Natural killer cell (primary cell): ENCODE results near the gene ITIH2. TPM values are rescaled to one million over a fixed set of nuclear protein-coding genes. Genes with fewer than 3 reads are reported as not detected.

Experiments used
- ATAC-seq, 3 donors: fragments of 150-1000 bp in 2 of 3; fragments of 200-7000 bp in 1 of 3; cut with Tn5 transposase; 1 replicate in 1 of 3; 2 replicates in 2 of 3; pipeline ENCODE4 v1.10.0; 2021; ENCODE audit warnings: mild to moderate bottlenecking in 2 of 3, moderate library complexity in 2 of 3
- DNase-seq, 2 donors: peaks; one replicate each; pipeline versions ENCODE4 v3.0.0 to v3.0.0-alpha.2; 2013 to 2021; ENCODE audit warnings: mixed read lengths in 1 of 2
- H3K27ac ChIP-seq: one replicate; pipeline ENCODE4 v1.5.1; 2013; ENCODE audit warnings: mild to moderate bottlenecking, low read length
- H3K27me3 ChIP-seq: one replicate; pipeline ENCODE4 v1.6.1; 2013; ENCODE audit warnings: low read length; ENCODE audit not compliant: control insufficient read depth, insufficient read depth
- H3K36me3 ChIP-seq: one replicate; pipeline ENCODE4 v1.6.1; 2013; ENCODE audit warnings: low read length; ENCODE audit not compliant: control insufficient read depth, insufficient read depth
- H3K4me1 ChIP-seq: one replicate; pipeline ENCODE4 v1.6.1; 2013; ENCODE audit warnings: low read length; ENCODE audit not compliant: control insufficient read depth, insufficient read depth
- H3K4me3 ChIP-seq: one replicate; pipeline ENCODE4 v1.5.1; 2013; ENCODE audit warnings: low read length
- H3K9me3 ChIP-seq: one replicate; pipeline ENCODE4 v1.6.1; 2013; ENCODE audit warnings: low read length; ENCODE audit not compliant: control insufficient read depth, insufficient read depth
- H3K27ac Mint-ChIP-seq, 2 donors: one replicate each; pipeline ENCODE4 v1.8.0; 2022; ENCODE audit warnings: mild to moderate bottlenecking in 2 of 2, mixed read lengths in 2 of 2, moderate library complexity in 1 of 2
- H3K27me3 Mint-ChIP-seq, 2 donors: one replicate each; pipeline ENCODE4 v1.8.0; 2022; ENCODE audit warnings: low read depth in 2 of 2, mixed read lengths in 2 of 2
- H3K36me3 Mint-ChIP-seq: one replicate; pipeline ENCODE4 v1.8.0; 2022; ENCODE audit warnings: mixed read lengths
- H3K4me1 Mint-ChIP-seq, 2 donors: one replicate each; pipeline ENCODE4 v1.8.0; 2022; ENCODE audit warnings: mixed read lengths in 2 of 2
- H3K4me3 Mint-ChIP-seq: one replicate; pipeline ENCODE4 v1.8.0; 2022; ENCODE audit warnings: mild to moderate bottlenecking, moderate library complexity, mixed read lengths
- H3K9me3 Mint-ChIP-seq, 2 donors: one replicate each; pipeline ENCODE4 v1.8.0; 2022; ENCODE audit warnings: mixed read lengths in 2 of 2
- WGBS: methylation state at CpG from one replicate; pipeline ENCODE4 v1.1.7; 2013; ENCODE audit warnings: missing lambda C conversion rate; ENCODE audit not compliant: insufficient coverage; 5-methylcytosine and 5-hydroxymethylcytosine counted together
- intact Hi-C: fragments of 100-400 bp; cut with micrococcal nuclease; formaldehyde crosslinking; loops from one replicate; pipeline ENCODE4 v1.14.2; 2022
- total RNA-seq, 4 donors: library from RNA; stranded (reverse); fragments of 120-200 nt in 1 of 4; gene quantifications; one replicate each; pipeline versions ENCODE4 v1.2.3 to v1.2.4, GENCODE V29; 2013 to 2022
- TF ChIP-seq, protein P1 (sequence below): fragments of 200-600 bp; IDR thresholded peaks from one replicate; pipeline ENCODE4 v1.8.0; 2022; ENCODE audit warnings: antibody characterized with exemption

The ITIH2 gene
- total RNA-seq, 3 donors from 2014 or later (not counting 1 experiment from before 2014, with no cell fraction given) = not detected

- intact Hi-C loops = loop anchor here (10.0 kb wide), 1 partner anchor 1455 kb away; no protein-coding TSS in a partner anchor
- Mint-ChIP-seq H3K27ac (no peak overlapping the region), H3K36me3 (peaks cover 21% of the 10 kb centered on the region), H3K4me3 (no peak overlapping the region), H3K27me3 (no peaks in the 10 kb centered on the region), H3K9me3 (no peaks in the 10 kb centered on the region), H3K4me1 (no peaks in the 10 kb centered on the region)
- peaks cover 25% of the 10 kb centered on the region for H3K36me3 ChIP-seq
- TF ChIP-seq, protein P1, sequence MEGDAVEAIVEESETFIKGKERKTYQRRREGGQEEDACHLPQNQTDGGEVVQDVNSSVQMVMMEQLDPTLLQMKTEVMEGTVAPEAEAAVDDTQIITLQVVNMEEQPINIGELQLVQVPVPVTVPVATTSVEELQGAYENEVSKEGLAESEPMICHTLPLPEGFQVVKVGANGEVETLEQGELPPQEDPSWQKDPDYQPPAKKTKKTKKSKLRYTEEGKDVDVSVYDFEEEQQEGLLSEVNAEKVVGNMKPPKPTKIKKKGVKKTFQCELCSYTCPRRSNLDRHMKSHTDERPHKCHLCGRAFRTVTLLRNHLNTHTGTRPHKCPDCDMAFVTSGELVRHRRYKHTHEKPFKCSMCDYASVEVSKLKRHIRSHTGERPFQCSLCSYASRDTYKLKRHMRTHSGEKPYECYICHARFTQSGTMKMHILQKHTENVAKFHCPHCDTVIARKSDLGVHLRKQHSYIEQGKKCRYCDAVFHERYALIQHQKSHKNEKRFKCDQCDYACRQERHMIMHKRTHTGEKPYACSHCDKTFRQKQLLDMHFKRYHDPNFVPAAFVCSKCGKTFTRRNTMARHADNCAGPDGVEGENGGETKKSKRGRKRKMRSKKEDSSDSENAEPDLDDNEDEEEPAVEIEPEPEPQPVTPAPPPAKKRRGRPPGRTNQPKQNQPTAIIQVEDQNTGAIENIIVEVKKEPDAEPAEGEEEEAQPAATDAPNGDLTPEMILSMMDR = no peak
- H3K9me3 ChIP-seq = no peaks in the 10 kb centered on the region
- no peaks in the 10 kb centered on the region for H3K4me1 ChIP-seq
- H3K4me3 ChIP-seq = no peak overlapping the region
- DNase-seq = no peak
- WGBS = 98% methylated on average over 5 of the region's 5 CpGs
- no peak for ATAC-seq
- no peaks in the 10 kb centered on the region for H3K27me3 ChIP-seq
- H3K27ac ChIP-seq = no peak overlapping the region
These were observed 47.1 kb downstream of the ITIH2 start for GRCh38 chr10:7750222-7750621.

DNA sequence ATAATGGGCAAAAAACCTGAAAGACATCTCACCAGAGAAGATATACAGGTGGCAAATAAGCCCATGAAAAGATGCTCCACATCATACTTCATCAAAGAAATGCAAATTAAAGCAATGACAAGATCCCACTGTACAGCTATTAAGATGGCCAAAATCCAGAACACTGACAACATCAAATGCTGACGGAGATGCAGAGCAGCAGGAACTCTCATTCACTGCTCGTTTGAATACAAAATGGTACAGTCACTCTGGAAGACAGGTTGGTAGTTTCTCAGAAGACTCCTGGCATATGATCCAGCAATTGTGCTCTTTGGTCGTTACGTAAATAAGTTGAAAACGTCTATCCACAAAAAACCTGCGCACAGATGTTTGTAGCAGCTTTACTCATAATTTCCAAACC lies 49.1 kb downstream of the ITIH2 start:
- Histone ChIP-seq H3K4me3 (no peak overlapping the region), H3K36me3 (peaks cover 32% of the 10 kb centered on the region), H3K27me3 (no peaks in the 10 kb centered on the region), H3K27ac (no peak overlapping the region), H3K4me1 (no peaks in the 10 kb centered on the region), H3K9me3 (no peaks in the 10 kb centered on the region)
- no peaks in the 10 kb centered on the region for H3K27me3 Mint-ChIP-seq
- H3K4me1 Mint-ChIP-seq = no peaks in the 10 kb centered on the region
- whole genome bisulfite sequencing = 96% methylated on average over 6 of the region's 6 CpGs
- DNase-seq = no peak
- TF ChIP-seq, protein P1 = no peak
- H3K27ac Mint-ChIP-seq = peak overlapping the region in 1 of 2 donors; percentile 23
- no peak overlapping the region for H3K4me3 Mint-ChIP-seq
- peaks cover 21% of the 10 kb centered on the region for H3K36me3 Mint-ChIP-seq
- ATAC-seq = no peak
- intact Hi-C loops = loop anchor here (10.0 kb wide), 1 partner anchor 1453 kb away; no protein-coding TSS in a partner anchor
- H3K9me3 Mint-ChIP-seq = no peaks in the 10 kb centered on the region

DNA sequence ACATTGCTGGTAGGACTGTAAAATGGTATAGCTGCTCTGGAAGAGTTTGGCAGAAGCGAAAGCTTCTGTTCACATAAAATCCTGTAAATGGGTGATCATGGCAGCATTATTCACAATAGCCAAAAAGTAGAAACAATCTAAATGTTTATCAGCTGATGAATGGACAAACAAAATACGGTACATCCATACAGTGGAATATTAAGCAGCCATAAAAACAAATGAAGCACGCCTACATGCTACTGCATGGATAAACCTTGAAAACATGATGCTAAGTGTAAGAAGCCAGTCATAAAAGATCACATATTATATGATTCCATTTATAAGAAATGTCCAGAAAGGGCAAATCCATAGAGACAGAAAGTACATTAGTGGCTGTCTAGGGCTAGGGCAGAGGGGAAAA lies 52.0 kb downstream of the ITIH2 start:
- Histone ChIP-seq H3K27me3 (no peaks in the 10 kb centered on the region), H3K36me3 (peaks cover 60% of the 10 kb centered on the region), H3K4me3 (no peak overlapping the region), H3K4me1 (no peaks in the 10 kb centered on the region), H3K9me3 (no peaks in the 10 kb centered on the region), H3K27ac (no peak overlapping the region)
- Mint-ChIP-seq H3K27ac (no peak overlapping the region), H3K4me1 (no peaks in the 10 kb centered on the region), H3K9me3 (no peaks in the 10 kb centered on the region), H3K4me3 (no peak overlapping the region), H3K36me3 (peaks cover 26% of the 10 kb centered on the region), H3K27me3 (no peaks in the 10 kb centered on the region)
- ATAC-seq = no peak
- intact Hi-C loops = loop anchor here (10.0 kb wide), 1 partner anchor 1450 kb away; no protein-coding TSS in a partner anchor
- WGBS = 95% methylated on average over 3 of the region's 3 CpGs
- TF ChIP-seq, protein P1 = no peak
- DNase-seq = no peak
